Fibroblast of mammary gland (primary cell): ENCODE results near the gene TBXAS1.

Experiments
- DNase-seq: peaks from one replicate; pipeline ENCODE4 v3.0.0-alpha.2; 2010; ENCODE audit warnings: low read depth
- H3K4me3 ChIP-seq: 2 replicates; pipeline ENCODE4 v1.5.1; 2011; ENCODE audit warnings: low read depth, mild to moderate bottlenecking, low read length, moderate library complexity; ENCODE audit not compliant: control insufficient read depth
- TF ChIP-seq, protein P1 (sequence below): conservative IDR thresholded peaks from 2 replicates; pipeline ENCODE4 v1.5.1; 2011; ENCODE audit warnings: low read depth, low read length, inconsistent platforms; ENCODE audit not compliant: control insufficient read depth, insufficient read depth

TBXAS1 gene

DNA sequence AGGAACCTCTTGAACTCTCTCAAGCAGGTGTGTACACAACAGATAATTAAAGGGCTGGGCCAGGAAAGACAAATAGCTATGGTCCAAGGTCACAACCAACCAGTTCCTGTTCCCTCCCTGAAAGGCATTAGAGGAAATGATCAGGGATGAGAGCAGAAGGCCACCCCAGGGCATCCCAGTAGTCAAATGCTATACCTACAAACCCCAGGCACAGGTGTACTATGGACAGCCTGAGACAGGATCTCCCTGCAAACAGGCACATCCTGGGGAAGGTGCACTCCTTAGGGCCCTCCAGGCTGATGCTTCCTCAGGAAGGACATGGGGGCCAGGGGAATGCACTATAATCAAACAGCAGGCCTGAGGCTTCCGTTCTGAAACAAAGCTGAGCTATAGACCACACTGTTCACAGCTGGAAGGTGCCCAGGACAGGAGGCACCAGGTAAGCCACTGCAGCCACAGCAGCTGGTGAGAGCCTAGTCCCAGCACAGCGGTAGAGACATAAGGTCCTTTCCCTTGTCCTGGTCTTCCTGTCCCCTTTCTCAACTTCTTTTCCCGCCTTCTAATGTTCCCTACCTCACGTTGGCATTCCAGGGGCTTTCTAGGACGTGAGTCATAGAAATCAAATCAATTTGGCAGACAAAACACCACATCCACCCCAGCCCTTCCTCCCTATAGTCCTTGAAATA, 220.4 kb downstream of the TBXAS1 start:
- no peak overlapping the region for H3K4me3 ChIP-seq
- TF ChIP-seq, protein P1, sequence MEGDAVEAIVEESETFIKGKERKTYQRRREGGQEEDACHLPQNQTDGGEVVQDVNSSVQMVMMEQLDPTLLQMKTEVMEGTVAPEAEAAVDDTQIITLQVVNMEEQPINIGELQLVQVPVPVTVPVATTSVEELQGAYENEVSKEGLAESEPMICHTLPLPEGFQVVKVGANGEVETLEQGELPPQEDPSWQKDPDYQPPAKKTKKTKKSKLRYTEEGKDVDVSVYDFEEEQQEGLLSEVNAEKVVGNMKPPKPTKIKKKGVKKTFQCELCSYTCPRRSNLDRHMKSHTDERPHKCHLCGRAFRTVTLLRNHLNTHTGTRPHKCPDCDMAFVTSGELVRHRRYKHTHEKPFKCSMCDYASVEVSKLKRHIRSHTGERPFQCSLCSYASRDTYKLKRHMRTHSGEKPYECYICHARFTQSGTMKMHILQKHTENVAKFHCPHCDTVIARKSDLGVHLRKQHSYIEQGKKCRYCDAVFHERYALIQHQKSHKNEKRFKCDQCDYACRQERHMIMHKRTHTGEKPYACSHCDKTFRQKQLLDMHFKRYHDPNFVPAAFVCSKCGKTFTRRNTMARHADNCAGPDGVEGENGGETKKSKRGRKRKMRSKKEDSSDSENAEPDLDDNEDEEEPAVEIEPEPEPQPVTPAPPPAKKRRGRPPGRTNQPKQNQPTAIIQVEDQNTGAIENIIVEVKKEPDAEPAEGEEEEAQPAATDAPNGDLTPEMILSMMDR = no peak
- no peak for DNase-seq

DNA sequence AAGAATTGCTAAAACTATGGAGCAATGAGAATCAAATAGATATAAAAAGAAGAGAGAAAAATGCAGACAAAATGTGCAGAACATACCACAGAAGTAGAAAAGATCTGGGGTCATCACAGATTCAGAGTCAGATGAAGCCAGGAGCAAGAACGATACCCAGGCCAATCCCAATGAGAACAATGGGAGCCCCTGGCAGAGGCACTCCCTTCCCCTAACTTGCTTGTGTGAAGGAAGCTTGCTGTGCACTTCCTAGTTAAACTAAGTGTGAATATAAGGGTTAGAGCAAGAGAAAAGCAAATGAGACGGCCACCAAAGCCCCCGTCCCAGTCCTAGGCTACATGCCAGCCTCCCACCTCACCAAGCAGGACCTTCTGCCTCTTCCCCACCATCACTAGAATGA, 221.0 kb downstream of the TBXAS1 start:
- TF ChIP-seq, protein P1 = no peak
- DNase-seq = no peak
- H3K4me3 ChIP-seq = no peak overlapping the region

DNA sequence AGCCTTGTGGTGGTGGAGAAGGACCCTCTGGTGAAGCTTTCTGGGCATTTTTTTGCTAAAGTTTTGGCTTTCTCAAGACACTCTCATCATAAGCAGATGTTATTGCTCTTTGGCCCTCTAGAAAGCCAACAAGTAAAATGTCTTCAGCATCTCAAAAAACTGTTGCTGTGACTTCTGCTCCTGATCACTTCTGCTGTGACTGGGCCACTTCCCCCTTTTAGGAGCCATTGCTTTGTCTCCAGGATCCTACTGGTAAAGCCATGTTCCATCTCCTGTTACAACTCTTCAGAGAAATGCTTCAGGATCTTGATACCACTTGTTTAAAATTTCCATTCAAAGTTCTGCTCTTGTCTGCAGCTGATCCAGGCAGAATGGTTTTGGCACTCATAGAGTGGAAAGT, 222.8 kb downstream of the TBXAS1 start:
- TF ChIP-seq, protein P1 = no peak
- no peak overlapping the region for H3K4me3 ChIP-seq
- DNase-seq = no peak

DNA sequence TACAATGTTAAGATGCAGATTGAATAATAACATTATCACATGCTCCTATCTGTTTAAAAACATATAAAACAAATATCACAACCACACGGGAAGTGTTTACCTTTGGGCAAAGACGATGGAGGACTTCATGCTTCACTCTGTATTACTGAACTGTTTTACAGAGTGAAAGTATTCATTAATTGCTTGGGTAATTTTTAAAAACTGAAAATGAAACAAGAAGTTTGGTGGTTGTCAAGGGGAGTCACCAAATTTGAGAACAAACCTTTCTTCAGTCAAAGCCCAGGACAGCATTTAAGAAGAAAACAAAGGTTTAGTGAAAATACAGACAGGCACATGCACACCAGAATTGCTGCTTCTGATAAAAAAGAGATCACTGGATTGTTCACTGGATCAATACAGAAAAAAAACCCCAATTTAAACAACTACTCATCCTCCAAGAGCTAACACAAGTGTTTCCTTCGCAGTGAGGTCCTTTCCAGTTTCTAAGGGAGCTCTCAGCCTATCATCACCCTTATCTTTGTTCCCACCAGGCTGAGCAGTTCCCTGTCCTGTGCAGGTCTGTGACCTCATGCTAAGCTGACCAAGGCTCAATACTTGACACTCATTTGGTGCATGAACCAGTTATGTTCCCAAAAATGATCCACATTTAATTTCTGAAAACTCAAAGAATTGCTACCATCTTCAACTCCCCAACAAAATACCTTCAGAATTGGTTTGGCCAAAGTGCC, 224.9 kb downstream of the TBXAS1 start:
- DNase-seq = no peak
- H3K4me3 ChIP-seq = no peak overlapping the region
- TF ChIP-seq, protein P1 = no peak

DNA sequence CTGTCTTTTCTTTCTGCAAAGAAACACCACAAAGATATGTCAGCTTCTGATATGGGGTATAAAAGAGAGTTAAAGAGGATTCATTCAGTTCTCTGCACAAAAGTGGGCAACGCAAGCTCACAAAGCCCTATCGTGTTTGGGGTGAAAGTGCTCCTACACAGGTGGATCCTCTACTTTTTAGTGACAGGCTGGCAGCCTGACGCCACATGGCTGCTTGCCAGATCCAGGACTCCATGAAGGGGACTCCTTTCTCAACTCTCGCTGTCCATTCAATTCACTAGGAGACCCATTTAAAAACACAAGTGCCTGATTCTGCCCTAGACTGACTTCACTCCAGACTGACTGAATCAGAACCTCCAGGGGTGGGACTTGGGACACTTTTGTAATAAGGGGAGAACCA, 225.7 kb downstream of the TBXAS1 start:
- H3K4me3 ChIP-seq = no peak overlapping the region
- no peak for DNase-seq
- TF ChIP-seq, protein P1 = no peak

DNA sequence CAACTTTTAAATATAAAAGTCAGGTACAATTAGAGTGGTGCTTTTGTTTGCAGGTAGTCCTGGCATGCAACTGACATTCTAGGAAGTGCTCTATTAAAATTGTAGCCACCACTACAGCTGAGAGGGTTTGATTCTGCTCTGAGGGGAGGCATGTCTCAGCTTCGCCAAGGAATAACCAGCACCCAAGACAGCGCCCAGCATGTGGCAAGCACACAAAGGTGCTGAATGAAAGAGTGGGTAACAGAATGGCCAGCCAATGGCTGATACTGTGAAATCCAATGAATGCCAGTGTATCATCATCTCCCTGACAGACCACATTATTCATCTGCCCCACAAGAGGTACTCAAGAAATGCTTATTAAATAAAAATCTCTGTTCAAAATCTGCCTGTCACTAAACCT, 226.8 kb downstream of the TBXAS1 start:
- DNase-seq = no peak
- H3K4me3 ChIP-seq = no peak overlapping the region
- TF ChIP-seq, protein P1 = no peak
